Osteoblast (primary cell): Measurements from ENCODE around the gene METTL6. TPM values are rescaled to one million over a fixed set of nuclear protein-coding genes. Genes with fewer than 3 reads are reported as not detected.

Experiments used
- DNase-seq: peaks from one replicate; pipeline ENCODE4 v3.0.0; 2011; ENCODE audit warnings: low spot score, mixed read lengths; ENCODE audit not compliant: insufficient read length; ENCODE audit errors: missing footprints
- H2AFZ ChIP-seq: 2 replicates; pipeline ENCODE4 v1.6.0; 2011; ENCODE audit warnings: mild to moderate bottlenecking, low read length
- H3K27ac ChIP-seq: 2 replicates; pipeline ENCODE4 v1.5.1; 2011; ENCODE audit warnings: mild to moderate bottlenecking, low read depth, low read length, moderate library complexity
- H3K27me3 ChIP-seq: 2 replicates; pipeline ENCODE4 v1.6.0; 2012; ENCODE audit warnings: mild to moderate bottlenecking, control low read depth, inconsistent platforms, low read length, moderate library complexity; ENCODE audit not compliant: insufficient read depth
- H3K36me3 ChIP-seq: 2 replicates; pipeline ENCODE4 v1.5.1; 2011; ENCODE audit warnings: mild to moderate bottlenecking, low read length, control low read depth, moderate library complexity; ENCODE audit not compliant: insufficient read depth
- H3K4me1 ChIP-seq: 2 replicates; pipeline ENCODE4 v1.5.1; 2011; ENCODE audit warnings: mild to moderate bottlenecking, low read length, control low read depth, moderate library complexity; ENCODE audit not compliant: insufficient read depth
- H3K4me2 ChIP-seq: 2 replicates; pipeline ENCODE4 v1.6.0; 2011; ENCODE audit warnings: mild to moderate bottlenecking, low read length; ENCODE audit not compliant: insufficient read depth
- H3K4me3 ChIP-seq: fragments of 200-600 bp; sonication (generic); 3 replicates; pipeline ENCODE4 v1.5.1; 2012; ENCODE audit warnings: mild to moderate bottlenecking, low read length, inconsistent platforms; ENCODE audit not compliant: insufficient read depth
- H3K79me2 ChIP-seq: 2 replicates; pipeline ENCODE4 v1.6.0; 2012; ENCODE audit warnings: mild to moderate bottlenecking, low read length, control low read depth, inconsistent platforms; ENCODE audit not compliant: insufficient read depth
- H3K9me3 ChIP-seq: 2 replicates; pipeline ENCODE4 v1.5.1; 2011; ENCODE audit warnings: low read depth, low read length, control low read depth
- H4K20me1 ChIP-seq: 2 replicates; pipeline ENCODE4 v1.6.0; 2012; ENCODE audit warnings: mild to moderate bottlenecking, low read length, control low read depth; ENCODE audit not compliant: insufficient read depth
- CTCF ChIP-seq: IDR thresholded peaks from 2 replicates; pipeline ENCODE4 v1.5.1; 2011; ENCODE audit warnings: mild to moderate bottlenecking, low read depth, low read length, moderate library complexity; ENCODE audit errors: extremely low read depth
- total RNA-seq: library from RNA; depleted of rRNA; stranded (reverse); fragments of >200 nt; gene quantifications from 2 replicates; pipeline ENCODE4 v1.2.3, GENCODE V29; 2012

METTL6 gene
- total RNA-seq, 1 donor: 36.6 TPM

GRCh38 chr3:15380980-15381890, 46.1 kb downstream of the METTL6 start:
- Histone ChIP-seq H3K4me1 (peaks cover 9% of the 10 kb centered on the region), H4K20me1 (no peaks in the 10 kb centered on the region), H3K27me3 (no peaks in the 10 kb centered on the region), H3K27ac (no peak overlapping the region), H3K4me3 (no peak overlapping the region), H3K36me3 (no peaks in the 10 kb centered on the region), H3K79me2 (no peaks in the 10 kb centered on the region), H3K9me3 (no peaks in the 10 kb centered on the region), H3K4me2 (no peak overlapping the region), H2AFZ (no peak overlapping the region)
- DNase-seq: no peak
- no peak for TF ChIP-seq CTCF

DNA sequence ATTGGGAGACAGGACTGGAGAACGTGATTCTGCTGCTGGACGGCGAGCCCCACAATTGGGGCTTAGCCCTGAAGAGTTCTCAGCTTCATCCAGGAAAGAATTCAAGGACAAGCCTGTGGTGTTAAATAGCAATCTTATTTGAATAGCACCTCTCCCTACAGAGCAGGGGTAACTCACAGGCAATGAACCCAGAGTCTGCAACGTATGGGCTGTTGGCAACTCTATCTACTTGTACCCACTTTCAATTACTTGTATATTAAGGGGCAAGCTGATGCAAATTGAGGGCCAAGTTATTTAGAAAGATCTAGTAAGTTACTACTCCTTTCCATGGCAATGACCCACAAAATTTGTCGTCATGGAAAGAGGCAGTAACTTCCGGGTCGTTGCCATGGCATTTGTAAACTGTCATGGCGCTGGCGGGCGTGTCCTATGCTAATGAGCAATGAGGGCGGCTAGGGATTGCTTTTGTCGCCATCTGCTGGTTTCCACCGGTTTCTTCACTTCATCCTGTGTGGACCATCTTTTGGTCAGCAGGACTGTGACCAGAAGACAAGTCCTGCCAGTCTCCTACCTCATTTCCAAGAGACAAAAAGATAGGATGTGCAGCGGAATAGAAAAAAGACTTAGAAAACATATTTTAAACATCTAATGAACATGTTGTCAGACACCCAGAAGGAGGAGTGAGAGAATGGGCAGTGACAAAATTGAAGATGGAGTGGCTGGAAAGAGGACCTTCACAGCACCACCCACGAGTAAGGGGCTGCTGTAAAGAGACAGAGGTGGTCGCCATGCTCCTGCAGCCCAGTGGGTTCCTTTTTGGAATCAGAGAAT, 49.2 kb downstream of the METTL6 start:
- peak overlapping the region; percentile 71 for H2AFZ ChIP-seq
- H3K36me3 ChIP-seq: no peaks in the 10 kb centered on the region
- H4K20me1 ChIP-seq: no peaks in the 10 kb centered on the region
- peak overlapping the region; percentile 4 for H3K4me2 ChIP-seq
- no peak overlapping the region for H3K4me3 ChIP-seq
- DNase-seq: peak; percentile 88
- H3K27me3 ChIP-seq: no peaks in the 10 kb centered on the region
- H3K4me1 ChIP-seq: peaks cover 3% of the 10 kb centered on the region
- no peaks in the 10 kb centered on the region for H3K9me3 ChIP-seq
- H3K79me2 ChIP-seq: no peaks in the 10 kb centered on the region
- peak; percentile 97 for TF ChIP-seq CTCF
- peak overlapping the region; percentile 72 for H3K27ac ChIP-seq

DNA sequence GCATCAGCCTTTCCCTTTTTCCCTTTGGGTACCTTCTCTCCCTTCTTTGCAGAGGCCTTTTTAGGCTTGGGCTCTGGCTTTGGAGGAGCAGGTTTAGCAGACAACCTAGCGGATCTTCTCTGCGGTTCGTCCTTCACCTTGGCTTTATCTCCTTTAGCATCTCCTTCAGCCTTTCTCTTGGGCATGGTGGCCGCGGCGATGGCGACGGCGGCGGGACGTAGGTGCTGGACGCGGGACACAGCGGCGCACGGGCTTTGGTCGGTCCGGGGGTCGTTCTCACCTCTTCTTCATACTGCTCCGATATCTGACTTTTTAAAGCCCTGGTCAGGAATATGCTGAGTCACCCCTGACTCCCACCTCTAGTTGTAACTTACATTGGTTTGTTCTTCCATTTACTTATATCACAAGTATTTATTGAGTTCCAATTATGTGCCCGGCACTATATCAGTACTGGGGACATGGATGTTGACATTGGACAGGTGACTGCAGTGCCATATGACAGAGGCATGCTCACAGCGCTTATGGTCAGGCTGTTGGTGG, 51.8 kb downstream of the METTL6 start:
- Histone ChIP-seq H3K9me3 (no peaks in the 10 kb centered on the region), H2AFZ (no peak overlapping the region), H3K27ac (no peak overlapping the region), H3K27me3 (no peaks in the 10 kb centered on the region), H3K4me3 (no peak overlapping the region), H3K36me3 (no peaks in the 10 kb centered on the region), H4K20me1 (no peaks in the 10 kb centered on the region), H3K4me1 (peaks cover 3% of the 10 kb centered on the region), H3K4me2 (no peak overlapping the region), H3K79me2 (no peaks in the 10 kb centered on the region)
- no peak for TF ChIP-seq CTCF
- no peak for DNase-seq
